Right lobe of liver (tissue), 6 donors: ENCODE results near the gene DSG4. TPM values are rescaled to one million over a fixed set of nuclear protein-coding genes. Genes with fewer than 3 reads are reported as not detected.

ENCODE experiments used
- ATAC-seq, 4 donors: fragments of 200-7000 bp; cut with Tn5 transposase; one replicate each; pipeline ENCODE4 v1.9.1; 2020; ENCODE audit warnings: mild to moderate bottlenecking in 4 of 4, moderate library complexity in 4 of 4
- DNase-seq, 3 donors: peaks; one replicate each; pipeline ENCODE4 v3.0.0-alpha.2; 2020
- H3K27ac ChIP-seq, 3 donors: fragments of 200-600 bp; one replicate each; pipeline ENCODE4 v1.8.0; 2022
- H3K27me3 ChIP-seq, 2 donors: fragments of 200-600 bp; one replicate each; pipeline ENCODE4 v1.8.0; 2022
- H3K36me3 ChIP-seq, 4 donors: fragments of 200-600 bp; sonication (generic) in 1 of 4; one replicate each; pipeline versions ENCODE4 v1.5.1 to v1.8.0; 2017 to 2022; ENCODE audit warnings: control low read depth in 1 of 4
- H3K4me1 ChIP-seq, 4 donors: fragments of 200-600 bp; sonication (generic) in 1 of 4; one replicate each; pipeline versions ENCODE4 v1.5.1 to v1.8.0; 2017 to 2022; ENCODE audit warnings: control low read depth in 1 of 4
- H3K4me3 ChIP-seq, 3 donors: fragments of 200-600 bp; one replicate each; pipeline ENCODE4 v1.8.0; 2022
- H3K9me3 ChIP-seq, 4 donors: fragments of 200-600 bp; sonication (generic) in 1 of 4; one replicate each; pipeline versions ENCODE4 v1.5.1 to v1.8.0; 2017 to 2022; ENCODE audit warnings: control low read depth in 1 of 4
- POLR2A ChIP-seq: fragments of 450-650 bp; IDR thresholded peaks from one replicate; pipeline ENCODE4 v1.6.1; 2017; ENCODE audit warnings: antibody characterized with exemption, mild to moderate bottlenecking
- WGBS: methylation state at CpG from one replicate; pipeline ENCODE4 v1.1.6; 2018; ENCODE audit warnings: low coverage, low lambda C conversion rate; ENCODE audit not compliant: insufficient coverage; ENCODE audit errors: missing lambda C conversion rate; 5-methylcytosine and 5-hydroxymethylcytosine counted together
- intact Hi-C, 2 donors: fragments of 100-400 bp; cut with DNase I; formaldehyde crosslinking; loops; one replicate each; pipeline versions ENCODE4 v1.11.2 to v1.14.1; 2022
- total RNA-seq, 6 experiments: library from RNA; depleted of rRNA in 2 of 6; stranded (reverse); fragments of >200 nt in 2 of 6; fragmentation: NEBNext Ultra II Directional in 3 of 6; extraction: Animal tissue kit (Norgen Biotek cat#: 25700) in 3 of 6; gene quantifications; one replicate each; pipeline versions ENCODE4 v1.1.0 to v1.2.4, GENCODE V29; 2016 to 2023
- TF ChIP-seq, protein P1 (sequence below), 4 donors: fragments of 200-600 bp in 3 of 4; fragments of 450-650 bp in 1 of 4; IDR thresholded peaks; one replicate each; pipeline versions ENCODE4 v1.5.1 to v1.8.0; 2016 to 2022; ENCODE audit warnings: antibody characterized with exemption in 4 of 4, mild to moderate bottlenecking in 2 of 4
- donor health status: DM: no; HTN: yes; CAD: no.
- donor health status: DM: no; HTN: no; CAD: no.
- donor health status: DM: no; HTN: no; CAD: no.
- donor health status: DM: no; HTN: yes; CAD: no.
- donor health status: DM: no; HTN: yes; CAD: no.

The DSG4 gene
- total RNA-seq, 6 experiments from 2014 or later: not detected

DNA sequence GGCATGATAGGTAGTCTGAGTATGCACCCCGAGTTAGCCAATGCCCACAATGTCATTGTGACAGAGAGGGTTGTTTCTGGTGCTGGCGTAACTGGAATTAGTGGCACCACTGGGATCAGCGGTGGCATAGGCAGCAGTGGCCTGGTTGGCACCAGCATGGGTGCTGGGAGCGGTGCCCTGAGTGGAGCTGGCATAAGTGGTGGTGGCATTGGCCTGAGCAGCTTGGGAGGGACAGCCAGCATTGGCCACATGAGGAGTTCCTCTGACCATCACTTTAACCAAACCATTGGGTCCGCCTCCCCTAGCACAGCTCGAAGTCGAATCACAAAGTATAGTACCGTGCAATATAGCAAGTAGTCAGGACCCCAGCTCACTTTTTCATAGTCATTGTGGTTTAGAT lies 21.6 kb upstream of the DSG4 start:
- Histone ChIP-seq H3K9me3 (no peaks in the 10 kb centered on the region), H3K36me3 (no peaks in the 10 kb centered on the region), H3K4me3 (no peak overlapping the region), H3K27me3 (no peaks in the 10 kb centered on the region), H3K4me1 (no peaks in the 10 kb centered on the region), H3K27ac (no peak overlapping the region)
- DNase-seq (no peak), ATAC-seq (no peak)
- intact Hi-C loops: no loop called here
- TF ChIP-seq, protein P1, sequence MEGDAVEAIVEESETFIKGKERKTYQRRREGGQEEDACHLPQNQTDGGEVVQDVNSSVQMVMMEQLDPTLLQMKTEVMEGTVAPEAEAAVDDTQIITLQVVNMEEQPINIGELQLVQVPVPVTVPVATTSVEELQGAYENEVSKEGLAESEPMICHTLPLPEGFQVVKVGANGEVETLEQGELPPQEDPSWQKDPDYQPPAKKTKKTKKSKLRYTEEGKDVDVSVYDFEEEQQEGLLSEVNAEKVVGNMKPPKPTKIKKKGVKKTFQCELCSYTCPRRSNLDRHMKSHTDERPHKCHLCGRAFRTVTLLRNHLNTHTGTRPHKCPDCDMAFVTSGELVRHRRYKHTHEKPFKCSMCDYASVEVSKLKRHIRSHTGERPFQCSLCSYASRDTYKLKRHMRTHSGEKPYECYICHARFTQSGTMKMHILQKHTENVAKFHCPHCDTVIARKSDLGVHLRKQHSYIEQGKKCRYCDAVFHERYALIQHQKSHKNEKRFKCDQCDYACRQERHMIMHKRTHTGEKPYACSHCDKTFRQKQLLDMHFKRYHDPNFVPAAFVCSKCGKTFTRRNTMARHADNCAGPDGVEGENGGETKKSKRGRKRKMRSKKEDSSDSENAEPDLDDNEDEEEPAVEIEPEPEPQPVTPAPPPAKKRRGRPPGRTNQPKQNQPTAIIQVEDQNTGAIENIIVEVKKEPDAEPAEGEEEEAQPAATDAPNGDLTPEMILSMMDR (IDR thresholded peaks at IDR 0.05): no peak
- no peak for TF ChIP-seq POLR2A
- 86% methylated on average over 5 of the region's 8 CpGs for WGBS

- no peaks in the 10 kb centered on the region for H3K9me3 ChIP-seq
- no peaks in the 10 kb centered on the region for H3K4me1 ChIP-seq
- H3K4me3 ChIP-seq: no peak overlapping the region
- no peak overlapping the region for H3K27ac ChIP-seq
- DNase-seq (no peak), ATAC-seq (no peak)
- no peaks in the 10 kb centered on the region for H3K36me3 ChIP-seq
- H3K27me3 ChIP-seq: no peaks in the 10 kb centered on the region
- intact Hi-C loops: no loop called here
- 77% methylated on average over 5 of the region's 5 CpGs for WGBS
- TF ChIP-seq POLR2A: no peak
- TF ChIP-seq, protein P1 (IDR thresholded peaks at IDR 0.05): no peak
These were observed 20.6 kb upstream of the DSG4 start for GRCh38 chr18:31356025-31356424.

DNA sequence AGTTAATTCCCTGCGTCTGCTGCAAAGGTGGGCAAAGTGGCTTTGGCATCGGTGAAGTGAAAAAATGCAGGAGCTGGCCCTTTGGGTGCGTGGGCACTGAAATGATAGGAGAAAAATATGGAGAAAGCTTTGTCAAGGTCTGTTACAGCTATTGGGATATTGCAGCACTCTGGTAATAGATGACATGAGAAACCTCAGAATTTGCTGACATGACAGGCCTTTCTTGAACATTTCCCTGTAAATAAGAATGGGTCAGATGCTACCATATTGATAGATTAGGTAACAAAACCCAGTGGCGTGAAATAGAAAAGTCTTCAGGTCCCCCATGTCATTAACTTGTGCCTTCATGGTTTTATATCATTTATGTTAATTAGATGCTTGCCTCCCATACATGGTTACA lies 12.4 kb upstream of the DSG4 start:
- Histone ChIP-seq H3K27ac (no peak overlapping the region), H3K4me1 (no peaks in the 10 kb centered on the region), H3K9me3 (no peaks in the 10 kb centered on the region), H3K4me3 (no peak overlapping the region), H3K27me3 (no peaks in the 10 kb centered on the region), H3K36me3 (no peaks in the 10 kb centered on the region)
- ATAC-seq (no peak), DNase-seq (no peak)
- intact Hi-C loops: no loop called here
- TF ChIP-seq, protein P1 (IDR thresholded peaks at IDR 0.05): no peak
- TF ChIP-seq POLR2A: no peak
- WGBS: 87% methylated on average over 4 of the region's 4 CpGs

DNA sequence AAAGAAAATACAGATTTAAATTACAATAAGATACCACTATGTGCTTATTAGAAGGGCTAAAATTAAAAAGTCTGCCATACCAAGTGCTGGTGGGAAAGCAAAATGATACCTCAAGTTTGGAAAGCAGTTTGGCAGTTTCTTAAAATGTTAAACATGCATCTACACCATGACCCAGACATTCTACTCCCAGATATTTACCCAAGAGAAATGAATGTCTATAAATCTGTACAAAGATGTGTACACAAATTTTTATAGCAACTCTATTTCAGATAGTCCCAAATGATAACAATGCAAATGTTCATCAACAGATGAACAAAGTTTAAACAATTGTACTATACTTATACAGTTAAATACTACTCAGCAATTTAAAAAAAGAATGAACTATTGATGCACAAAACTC lies 7.1 kb upstream of the DSG4 start:
- Histone ChIP-seq H3K27me3 (no peaks in the 10 kb centered on the region), H3K4me3 (no peak overlapping the region), H3K9me3 (no peaks in the 10 kb centered on the region), H3K4me1 (no peaks in the 10 kb centered on the region), H3K27ac (no peak overlapping the region), H3K36me3 (no peaks in the 10 kb centered on the region)
- intact Hi-C loops: no loop called here
- DNase-seq: no peak
- ATAC-seq: no peak
- TF ChIP-seq, protein P1 (IDR thresholded peaks at IDR 0.05): no peak
- TF ChIP-seq POLR2A: no peak

DNA sequence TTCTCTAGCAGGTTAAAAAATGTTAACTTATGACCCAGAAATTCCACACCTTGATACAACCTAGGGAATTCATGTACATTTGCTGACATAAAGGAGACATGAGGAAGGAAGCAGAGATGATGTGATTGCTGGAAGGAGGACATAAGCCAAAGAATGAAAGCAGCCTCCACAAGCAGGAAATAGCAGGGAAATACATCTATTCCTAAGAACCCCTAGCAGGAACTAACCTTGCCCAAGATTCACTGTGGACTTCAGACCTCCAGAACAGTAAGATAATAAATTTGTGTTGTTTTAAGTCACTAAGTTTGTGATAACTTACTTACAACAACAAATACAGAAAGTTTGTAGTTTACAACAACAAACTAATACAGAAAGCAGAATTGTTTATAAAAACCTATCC lies 4.6 kb upstream of the DSG4 start:
- TF ChIP-seq POLR2A: no peak
- TF ChIP-seq, protein P1 (IDR thresholded peaks at IDR 0.05): no peak
- H3K4me1 ChIP-seq: no peaks in the 10 kb centered on the region
- H3K27ac ChIP-seq: no peak overlapping the region
- H3K36me3 ChIP-seq: no peaks in the 10 kb centered on the region
- no peaks in the 10 kb centered on the region for H3K9me3 ChIP-seq
- intact Hi-C loops: no loop called here
- no peak for ATAC-seq
- DNase-seq: no peak
- no peak overlapping the region for H3K4me3 ChIP-seq
- no peaks in the 10 kb centered on the region for H3K27me3 ChIP-seq
